Measurements from ENCODE around the gene CAPN14. TPM values are rescaled to one million over a fixed set of nuclear protein-coding genes. Genes with fewer than 3 reads are reported as not detected.

Gene CAPN14
- polyA plus RNA-seq, 1 of the 3 experiments (the other 2 are of a cell fraction) = 0.08 TPM

GRCh38 chr2:31148514-31148913, 68.8 kb downstream of the CAPN14 start (continued):
- no peak for TF ChIP-seq USF1 (IDR thresholded peaks at IDR 0.05; ENCODE audit: borderline replicate concordance, low read depth)
- TF ChIP-seq TAF1 (IDR thresholded peaks at IDR 0.05; ENCODE audit: borderline replicate concordance, low read depth, low read length) = no peak
- no peak for TF ChIP-seq POLR2AphosphoS5 (IDR thresholded peaks at IDR 0.05; ENCODE audit: low read depth, low read length)
- no peak for TF ChIP-seq MEF2A (IDR thresholded peaks at IDR 0.05; ENCODE audit: borderline replicate concordance, low read depth)
- no peak for TF ChIP-seq GATA2 (CRISPR knock-in tag; IDR thresholded peaks at IDR 0.05)

- H3K36me3 ChIP-seq (replicated peaks in 1 of 2; ENCODE audit: control insufficient read depth in 1 of 2, insufficient read depth in 2 of 2, low read length in 1 of 2) = no peaks in the 10 kb centered on the region
- H2AFZ ChIP-seq (ENCODE audit: low read depth) = no peak overlapping the region
- ChIA-PET POLR2A (no interaction called here), CTCF (interaction anchor here (1.3 to 11.7 kb wide), 3 partner anchors 10 to 434 kb away, joined by 3 to 130 read pairs (median 67); no protein-coding TSS in a partner anchor)
- H3K4me2 ChIP-seq = no peak overlapping the region
- no peak for DNase-seq
- H3K4me1 ChIP-seq (ENCODE audit: control insufficient read depth in 1 of 2, insufficient read depth in 2 of 2, low read depth in 1 of 2, low read length in 1 of 2) = no peaks in the 10 kb centered on the region; a peak in 1 of 4 replicates
- H3K9me2 ChIP-seq = no peaks in the 10 kb centered on the region
- no peaks in the 10 kb centered on the region for H4K20me1 ChIP-seq (ENCODE audit: insufficient read depth)
- H3K27me3 ChIP-seq (ENCODE audit: insufficient read depth) = 0 out of 2 replicates have a peak, but pooled peaks cover 5% of the 10 kb centered on the region
- H3K27ac ChIP-seq (ENCODE audit: low read depth in 2 of 2, low read length in 1 of 2) = no peak overlapping the region
- TF ChIP-seq POLR2AphosphoS5 (IDR thresholded peaks at IDR 0.05; ENCODE audit: low read depth, low read length) (no peak), JUND (IDR thresholded peaks at IDR 0.05) (no peak), EZH2phosphoT487 (IDR thresholded peaks at IDR 0.05; ENCODE audit: borderline replicate concordance, low read depth) (no peak), RCOR1 (IDR thresholded peaks at IDR 0.05; ENCODE audit: low read length) (no peak), CHD2 (IDR thresholded peaks at IDR 0.05; ENCODE audit: low read length, partially characterized antibody) (no peak), NFIC (IDR thresholded peaks at IDR 0.05; ENCODE audit: borderline replicate concordance) (no peak), GATA2 (CRISPR knock-in tag; IDR thresholded peaks at IDR 0.05) (no peak), TEAD4 (IDR thresholded peaks at IDR 0.05; ENCODE audit: borderline replicate concordance, insufficient read depth) (no peak), MEF2A (IDR thresholded peaks at IDR 0.05; ENCODE audit: borderline replicate concordance, low read depth) (no peak), RAD21 (IDR thresholded peaks at IDR 0.05; ENCODE audit: low read length) (no peak), EP300 (IDR thresholded peaks at IDR 0.05; ENCODE audit: borderline replicate concordance in 1 of 2, low read depth in 1 of 2, low read length in 1 of 2) (no peak), FOXJ3 (CRISPR knock-in tag; IDR thresholded peaks at IDR 0.05) (no peak), MAX (IDR thresholded peaks at IDR 0.05; ENCODE audit: low read depth) (no peak), ELF1 (IDR thresholded peaks at IDR 0.05) (no peak), SMC3 (IDR thresholded peaks at IDR 0.05; ENCODE audit: low read depth, low read length) (no peak), TAF1 (IDR thresholded peaks at IDR 0.05; ENCODE audit: borderline replicate concordance, low read depth, low read length) (no peak), CTCF (IDR thresholded peaks at IDR 0.05) (no peak), YY1 (IDR thresholded peaks at IDR 0.05; ENCODE audit: low read depth) (no peak), RXRA (IDR thresholded peaks at IDR 0.05; ENCODE audit: borderline replicate concordance, low read depth) (no peak)
- no peaks in the 10 kb centered on the region for H3K9me3 ChIP-seq
- no peaks in the 10 kb centered on the region for H3F3A ChIP-seq (replicated peaks; ENCODE audit: insufficient read depth)
- no peak overlapping the region for H3K9ac ChIP-seq
- no peaks in the 10 kb centered on the region for H3K79me2 ChIP-seq (ENCODE audit: insufficient read depth)
- WGBS (ENCODE audit: low lambda C conversion rate) = 59% methylated on average over 5 of the region's 5 CpGs
- H3K4me3 ChIP-seq (ENCODE audit: low read depth in 2 of 2, low read length in 1 of 2) = no peak overlapping the region
These were observed 69.7 kb downstream of the CAPN14 start for GRCh38 chr2:31147645-31148044.
